HG03432 (cell line): Measurements from ENCODE around the gene XPR1.

ENCODE experiments used
- ATAC-seq: cut with Tn5 transposase; IDR thresholded peaks from one replicate; pipeline ENCODE4 v1.9.1; 2021; ENCODE audit warnings: mild to moderate bottlenecking, moderate library complexity; ENCODE audit not compliant: unreplicated experiment

XPR1 gene

GRCh38 chr1:180925471-180926051 lies 293.7 kb downstream of the XPR1 start:
- no peak for ATAC-seq

GRCh38 chr1:180926164-180926981 lies 294.6 kb downstream of the XPR1 start:
- ATAC-seq = peak; percentile 56

- ATAC-seq = no peak
These were observed 295.5 kb downstream of the XPR1 start for GRCh38 chr1:180927348-180927747.

- ATAC-seq = no peak
These were observed 296.0 kb downstream of the XPR1 start for GRCh38 chr1:180927841-180928240.

- ATAC-seq = no peak
These were observed 296.8 kb downstream of the XPR1 start for GRCh38 chr1:180928331-180929230.

GRCh38 chr1:180929389-180929788 lies 297.6 kb downstream of the XPR1 start:
- ATAC-seq = no peak

GRCh38 chr1:180930687-180931086 lies 298.9 kb downstream of the XPR1 start:
- no peak for ATAC-seq

- ATAC-seq = no peak
These were observed 299.7 kb downstream of the XPR1 start for GRCh38 chr1:180931529-180931928.

GRCh38 chr1:180932378-180932777 lies 300.6 kb downstream of the XPR1 start:
- no peak for ATAC-seq

GRCh38 chr1:180933141-180933540 lies 301.3 kb downstream of the XPR1 start:
- no peak for ATAC-seq

- ATAC-seq = no peak
These were observed 302.7 kb downstream of the XPR1 start for GRCh38 chr1:180934563-180934962.

GRCh38 chr1:180935326-180936109 lies 303.7 kb downstream of the XPR1 start:
- ATAC-seq = no peak

GRCh38 chr1:180936110-180937011 lies 304.5 kb downstream of the XPR1 start:
- no peak for ATAC-seq

- ATAC-seq = no peak
These were observed 305.2 kb downstream of the XPR1 start for GRCh38 chr1:180937012-180937372.

GRCh38 chr1:180937624-180938225 lies 305.9 kb downstream of the XPR1 start:
- no peak for ATAC-seq

- no peak for ATAC-seq
These were observed 307.4 kb downstream of the XPR1 start for GRCh38 chr1:180939073-180939710.

GRCh38 chr1:180939711-180940103 lies 307.9 kb downstream of the XPR1 start:
- ATAC-seq = no peak
